ENCODE measurements around the gene PMEPA1.

The PMEPA1 gene

DNA sequence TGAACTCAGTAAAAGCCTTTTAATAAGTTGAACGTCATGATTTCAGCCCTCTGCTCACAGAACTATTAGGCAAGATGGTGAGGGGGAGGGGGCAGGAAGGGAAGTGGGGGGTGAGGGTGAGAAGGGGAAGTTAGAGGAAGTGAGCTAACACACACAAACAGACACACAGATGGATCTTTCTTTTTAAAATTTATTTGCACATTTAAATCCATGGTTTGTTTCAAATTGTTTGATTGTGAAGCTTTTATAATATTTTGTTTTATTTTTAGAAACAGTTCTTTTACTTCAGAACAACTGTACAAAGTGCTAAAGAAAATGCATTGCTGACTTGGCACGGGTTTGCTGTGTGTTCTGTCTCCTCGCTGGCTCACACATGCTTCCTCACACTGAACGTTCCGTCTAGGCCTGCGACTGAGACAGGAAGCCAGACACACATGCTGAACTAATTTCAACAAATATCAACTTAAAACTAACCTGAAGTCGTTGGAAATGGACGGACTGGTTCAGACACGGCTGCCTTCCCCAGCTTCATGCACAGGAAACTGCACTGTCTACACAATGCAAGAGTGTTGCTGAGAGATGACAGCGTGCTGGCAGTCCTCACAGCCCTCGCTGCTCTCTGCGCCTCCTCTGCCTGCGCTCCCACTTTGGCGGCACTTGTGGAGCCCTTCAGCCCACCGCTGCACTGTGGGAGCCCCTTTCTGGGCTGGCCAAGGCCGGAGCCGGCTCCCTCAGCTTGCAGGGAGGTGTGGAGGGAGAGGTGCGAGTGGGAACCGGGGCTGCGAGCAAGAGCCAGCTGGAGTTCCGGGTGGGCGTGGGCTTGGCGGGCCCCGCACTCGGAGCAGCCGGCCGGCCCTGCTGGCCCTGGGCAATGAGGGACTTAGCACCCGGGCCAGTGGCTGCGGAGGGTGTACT, 81.5 kb downstream of the PMEPA1 start:
- peak overlapping the region; percentile 47 for H3K27ac ChIP-seq (ENCODE audit: low read depth, low read length, severe bottlenecking)
- no peaks in the 10 kb centered on the region for H3K36me3 ChIP-seq (ENCODE audit: control insufficient read depth, insufficient read depth, low read length)
- H3K9me3 ChIP-seq (ENCODE audit: control insufficient read depth, low read length): peaks cover 9% of the 10 kb centered on the region
- 92 to 93% methylated on average over 20 to 23 of the region's 29 CpGs for WGBS, 2 experiments (ENCODE audit: insufficient coverage in 2 of 2)
- H3K4me3 ChIP-seq (ENCODE audit: extremely low read depth, insufficient read depth, low read length, poor library complexity, severe bottlenecking): no peak overlapping the region
- no peaks in the 10 kb centered on the region for H3K4me1 ChIP-seq (ENCODE audit: control insufficient read depth, insufficient read depth, low read length, poor library complexity, severe bottlenecking)

GRCh38 chr20:57627339-57627738, 82.5 kb downstream of the PMEPA1 start:
- WGBS, 2 experiments (ENCODE audit: insufficient coverage in 2 of 2): 59 to 90% methylated on average over 2 of the region's 2 CpGs

GRCh38 chr20:57625978-57626377, 83.8 kb downstream of the PMEPA1 start:
- WGBS, 2 experiments (ENCODE audit: insufficient coverage in 2 of 2): no CpG with 5 or more reads among the region's 2 CpGs
- Histone ChIP-seq H3K36me3 (ENCODE audit: control insufficient read depth, insufficient read depth, low read length) (no peaks in the 10 kb centered on the region), H3K4me1 (ENCODE audit: control insufficient read depth, insufficient read depth, low read length, poor library complexity, severe bottlenecking) (peaks cover 7% of the 10 kb centered on the region), H3K9me3 (ENCODE audit: control insufficient read depth, low read length) (peaks cover 9% of the 10 kb centered on the region), H3K4me3 (ENCODE audit: extremely low read depth, insufficient read depth, low read length, poor library complexity, severe bottlenecking) (no peak overlapping the region), H3K27ac (ENCODE audit: low read depth, low read length, severe bottlenecking) (no peak overlapping the region)

More at GRCh38 chr20:57627339-57627738, 82.5 kb downstream of the PMEPA1 start:
- H3K9me3 ChIP-seq (ENCODE audit: control insufficient read depth, low read length): peaks cover 9% of the 10 kb centered on the region
- no peaks in the 10 kb centered on the region for H3K4me1 ChIP-seq (ENCODE audit: control insufficient read depth, insufficient read depth, low read length, poor library complexity, severe bottlenecking)
- H3K4me3 ChIP-seq (ENCODE audit: extremely low read depth, insufficient read depth, low read length, poor library complexity, severe bottlenecking): no peak overlapping the region
- no peaks in the 10 kb centered on the region for H3K36me3 ChIP-seq (ENCODE audit: control insufficient read depth, insufficient read depth, low read length)
- H3K27ac ChIP-seq (ENCODE audit: low read depth, low read length, severe bottlenecking): no peak overlapping the region

DNA sequence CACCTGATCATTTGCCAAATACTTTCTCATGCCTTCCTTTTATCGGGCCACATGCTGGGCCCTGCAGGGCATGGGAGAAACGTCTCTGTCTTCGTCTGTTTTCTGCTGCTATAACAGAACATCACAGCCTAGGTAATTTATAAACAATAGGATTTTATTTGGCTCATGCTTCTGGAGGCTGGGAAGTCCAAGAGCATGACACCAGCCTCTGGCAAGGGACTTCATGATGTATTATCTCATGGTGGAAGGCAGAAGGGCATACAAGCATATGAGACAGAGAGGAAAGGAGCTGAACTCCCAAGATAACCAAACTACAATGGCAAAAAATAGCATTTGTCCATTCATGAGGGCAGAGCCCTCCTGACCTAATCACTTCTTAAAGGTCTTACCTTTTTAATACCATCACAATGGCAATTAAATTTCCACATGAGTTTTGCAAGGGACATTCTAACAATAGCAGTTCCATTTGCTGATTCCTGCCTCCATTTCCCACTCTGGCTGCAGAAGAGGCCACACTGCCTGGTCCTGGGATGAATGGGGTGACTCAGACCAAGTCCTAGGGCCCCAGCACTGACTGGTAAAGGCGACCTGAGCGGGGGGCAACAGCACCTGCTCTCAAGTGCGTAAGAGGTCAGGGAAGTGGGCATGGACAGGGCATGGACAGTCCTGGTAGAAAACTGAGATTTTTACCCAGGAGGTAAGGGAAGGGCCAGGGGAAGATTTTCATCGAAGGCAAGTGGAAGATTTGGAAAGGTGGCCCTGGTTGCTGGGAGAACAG, 84.4 kb downstream of the PMEPA1 start:
- WGBS, 2 experiments (ENCODE audit: insufficient coverage in 2 of 2): 90 to 98% methylated on average over 2 to 3 of the region's 7 CpGs
- Histone ChIP-seq H3K9me3 (ENCODE audit: control insufficient read depth, low read length) (peaks cover 9% of the 10 kb centered on the region), H3K36me3 (ENCODE audit: control insufficient read depth, insufficient read depth, low read length) (no peaks in the 10 kb centered on the region), H3K4me1 (ENCODE audit: control insufficient read depth, insufficient read depth, low read length, poor library complexity, severe bottlenecking) (peaks cover 7% of the 10 kb centered on the region), H3K4me3 (ENCODE audit: extremely low read depth, insufficient read depth, low read length, poor library complexity, severe bottlenecking) (no peak overlapping the region), H3K27ac (ENCODE audit: low read depth, low read length, severe bottlenecking) (no peak overlapping the region)

DNA sequence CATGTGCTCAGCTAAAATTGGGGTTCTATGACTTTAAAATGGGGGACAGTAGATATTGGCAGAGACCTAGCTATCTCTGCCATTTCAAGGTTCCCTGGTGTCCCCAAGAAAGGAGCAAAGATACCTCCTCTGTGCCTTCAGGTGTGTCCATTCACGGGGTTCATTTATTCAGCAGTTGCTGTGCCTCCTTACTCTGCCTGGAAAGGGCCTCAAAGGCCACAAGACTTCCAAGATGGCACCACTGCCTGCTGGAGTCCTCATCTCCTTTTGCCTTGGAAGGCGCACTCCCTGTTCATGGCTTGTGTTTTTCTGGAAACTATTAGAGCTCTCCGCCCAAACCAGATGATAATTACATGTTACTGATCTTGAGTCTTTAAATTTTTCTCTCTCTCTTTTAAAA, 85.7 kb downstream of the PMEPA1 start:
- Histone ChIP-seq H3K4me3 (ENCODE audit: extremely low read depth, insufficient read depth, low read length, poor library complexity, severe bottlenecking) (no peak overlapping the region), H3K36me3 (ENCODE audit: control insufficient read depth, insufficient read depth, low read length) (no peaks in the 10 kb centered on the region)
- WGBS, 2 experiments (ENCODE audit: insufficient coverage in 2 of 2): 69 to 96% methylated on average over 1 to 2 of the region's 3 CpGs

GRCh38 chr20:57622579-57623381, 87.0 kb downstream of the PMEPA1 start:
- Histone ChIP-seq H3K4me1 (ENCODE audit: control insufficient read depth, insufficient read depth, low read length, poor library complexity, severe bottlenecking) (peaks cover 7% of the 10 kb centered on the region), H3K9me3 (ENCODE audit: control insufficient read depth, low read length) (peaks cover 9% of the 10 kb centered on the region), H3K36me3 (ENCODE audit: control insufficient read depth, insufficient read depth, low read length) (no peaks in the 10 kb centered on the region), H3K27ac (ENCODE audit: low read depth, low read length, severe bottlenecking) (no peak overlapping the region), H3K4me3 (ENCODE audit: extremely low read depth, insufficient read depth, low read length, poor library complexity, severe bottlenecking) (no peak overlapping the region)
- 73 to 74% methylated on average over 10 to 11 of the region's 14 CpGs for WGBS, 2 experiments (ENCODE audit: insufficient coverage in 2 of 2)

More for the DNA sequence above, 85.7 kb downstream of the PMEPA1 start:
- peaks cover 9% of the 10 kb centered on the region for H3K9me3 ChIP-seq (ENCODE audit: control insufficient read depth, low read length)
- no peak overlapping the region for H3K27ac ChIP-seq (ENCODE audit: low read depth, low read length, severe bottlenecking)
- peaks cover 7% of the 10 kb centered on the region for H3K4me1 ChIP-seq (ENCODE audit: control insufficient read depth, insufficient read depth, low read length, poor library complexity, severe bottlenecking)

DNA sequence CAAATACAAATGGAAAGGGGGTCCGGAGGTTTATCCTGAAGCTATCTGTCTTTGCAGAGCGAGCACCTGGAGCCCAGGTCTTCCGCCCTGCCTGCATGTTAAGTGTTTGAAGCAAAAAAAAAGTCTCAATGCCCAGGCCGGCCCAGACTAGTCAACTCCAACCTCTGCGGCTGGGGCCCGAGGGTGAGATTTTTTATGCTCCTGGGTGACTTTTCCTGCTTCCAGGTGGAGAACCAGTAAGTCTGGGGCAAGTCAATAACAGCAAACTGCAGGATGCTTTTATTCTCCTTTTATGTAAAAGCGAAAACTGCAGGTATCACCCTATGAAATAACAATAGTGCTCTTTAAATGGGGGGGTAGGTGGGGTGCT, 87.6 kb downstream of the PMEPA1 start:
- no peaks in the 10 kb centered on the region for H3K36me3 ChIP-seq (ENCODE audit: control insufficient read depth, insufficient read depth, low read length)
- 90 to 92% methylated on average over 6 of the region's 7 CpGs for WGBS, 2 experiments (ENCODE audit: insufficient coverage in 2 of 2)
- H3K4me1 ChIP-seq (ENCODE audit: control insufficient read depth, insufficient read depth, low read length, poor library complexity, severe bottlenecking): peaks cover 7% of the 10 kb centered on the region
- H3K27ac ChIP-seq (ENCODE audit: low read depth, low read length, severe bottlenecking): no peak overlapping the region
- no peak overlapping the region for H3K4me3 ChIP-seq (ENCODE audit: extremely low read depth, insufficient read depth, low read length, poor library complexity, severe bottlenecking)
- peaks cover 9% of the 10 kb centered on the region for H3K9me3 ChIP-seq (ENCODE audit: control insufficient read depth, low read length)

DNA sequence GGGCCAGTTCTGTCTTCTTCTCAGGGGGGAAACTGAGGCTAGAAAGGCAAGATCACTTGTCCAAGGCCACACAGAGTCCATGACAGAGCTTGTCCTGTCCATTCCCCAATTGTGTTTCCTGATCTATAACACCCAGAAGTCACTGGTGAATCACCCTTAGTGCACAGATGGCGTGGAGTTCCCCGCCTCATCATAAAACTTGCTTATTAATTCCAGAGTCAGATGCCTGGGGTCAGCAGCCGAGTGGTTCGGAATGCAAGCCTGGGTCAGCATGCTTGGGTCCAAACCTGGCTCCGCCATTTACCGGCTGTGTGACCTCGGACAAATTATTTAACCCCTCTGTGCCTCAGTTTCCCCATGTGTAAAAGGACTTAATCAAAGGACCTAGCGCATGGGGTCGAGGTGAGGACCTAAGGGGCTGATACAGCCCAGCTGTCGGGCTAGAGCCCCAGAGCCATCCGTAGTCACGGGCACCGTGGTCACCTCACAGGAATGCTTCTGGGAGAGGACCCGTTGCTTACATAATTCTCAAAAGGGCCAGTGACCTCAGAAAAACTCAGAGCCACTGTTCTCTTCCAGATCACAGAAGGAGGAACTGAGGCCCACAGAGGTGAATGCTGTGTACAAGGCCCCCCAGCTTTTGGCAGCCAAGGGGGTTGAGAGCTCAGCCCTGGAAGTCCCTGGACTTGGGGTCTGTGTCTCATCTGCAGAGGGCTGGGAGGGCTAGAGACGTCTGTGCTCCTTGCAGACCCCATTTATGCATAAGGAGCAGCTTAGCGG, 88.2 kb downstream of the PMEPA1 start:
- no peak overlapping the region for H3K4me3 ChIP-seq (ENCODE audit: extremely low read depth, insufficient read depth, low read length, poor library complexity, severe bottlenecking)
- H3K36me3 ChIP-seq (ENCODE audit: control insufficient read depth, insufficient read depth, low read length): no peaks in the 10 kb centered on the region
- H3K27ac ChIP-seq (ENCODE audit: low read depth, low read length, severe bottlenecking): no peak overlapping the region
- H3K4me1 ChIP-seq (ENCODE audit: control insufficient read depth, insufficient read depth, low read length, poor library complexity, severe bottlenecking): peaks cover 7% of the 10 kb centered on the region
- peaks cover 9% of the 10 kb centered on the region for H3K9me3 ChIP-seq (ENCODE audit: control insufficient read depth, low read length)
- 88 to 92% methylated on average over 16 of the region's 16 CpGs for WGBS, 2 experiments (ENCODE audit: insufficient coverage in 2 of 2)

- no peak overlapping the region for H3K27ac ChIP-seq (ENCODE audit: low read depth, low read length, severe bottlenecking)
- peaks cover 9% of the 10 kb centered on the region for H3K9me3 ChIP-seq (ENCODE audit: control insufficient read depth, low read length)
- WGBS, 2 experiments (ENCODE audit: insufficient coverage in 2 of 2): 85 to 86% methylated on average over 9 to 11 of the region's 11 CpGs
- no peak overlapping the region for H3K4me3 ChIP-seq (ENCODE audit: extremely low read depth, insufficient read depth, low read length, poor library complexity, severe bottlenecking)
- peaks cover 7% of the 10 kb centered on the region for H3K4me1 ChIP-seq (ENCODE audit: control insufficient read depth, insufficient read depth, low read length, poor library complexity, severe bottlenecking)
- no peaks in the 10 kb centered on the region for H3K36me3 ChIP-seq (ENCODE audit: control insufficient read depth, insufficient read depth, low read length)
These were observed 88.8 kb downstream of the PMEPA1 start for GRCh38 chr20:57620999-57621398.
